GM21447 (cell line): ENCODE data around the gene PNRC2.
"Not testable (repeated sequence)": the region's sequence is repeated elsewhere in the genome, so short reads cannot be mapped to it uniquely, and the experiment has no call there.

ENCODE experiments used
- ATAC-seq: cut with Tn5 transposase; IDR thresholded peaks from one replicate; pipeline ENCODE4 v1.9.1; 2021; ENCODE audit not compliant: unreplicated experiment

PNRC2 gene

DNA sequence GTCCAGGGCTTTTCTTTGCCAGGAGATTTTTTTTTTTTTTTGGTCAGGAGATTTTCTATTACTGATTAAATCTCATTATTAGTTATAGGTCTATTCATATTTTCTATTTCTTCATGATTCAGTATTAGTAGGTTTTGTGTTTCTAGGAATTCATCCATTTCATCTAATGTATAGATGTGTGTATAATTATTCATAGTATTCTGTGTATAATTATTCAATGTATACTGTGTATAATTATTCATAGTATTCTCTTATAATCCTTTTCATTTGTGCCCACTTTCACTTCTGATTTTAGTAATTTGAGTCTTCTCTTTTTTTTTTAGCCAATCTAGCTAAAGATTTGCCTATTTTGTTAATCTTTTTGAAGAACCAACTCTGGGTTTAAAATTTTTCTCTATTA lies 12.3 kb upstream of the PNRC2 start:
- ATAC-seq: no peak

DNA sequence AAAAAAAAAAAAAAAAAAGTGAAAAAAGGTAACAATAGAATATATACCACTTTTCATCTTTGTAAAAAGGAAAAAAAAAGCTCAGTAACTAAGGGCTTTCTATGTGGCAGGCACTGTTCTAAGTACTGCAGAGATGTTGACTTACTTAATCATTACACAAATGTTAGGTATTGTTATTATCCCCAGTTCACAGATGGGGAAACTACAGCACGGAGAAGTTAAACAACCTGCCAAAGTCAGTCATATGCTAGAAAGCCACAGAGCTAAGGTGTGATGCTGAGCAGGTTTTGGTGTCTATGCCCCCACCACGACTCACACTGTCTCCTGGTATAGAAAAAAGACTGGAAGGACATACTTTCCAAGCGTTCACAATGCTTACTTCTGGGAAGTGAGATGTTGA lies 6.6 kb upstream of the PNRC2 start:
- no peak for ATAC-seq

DNA sequence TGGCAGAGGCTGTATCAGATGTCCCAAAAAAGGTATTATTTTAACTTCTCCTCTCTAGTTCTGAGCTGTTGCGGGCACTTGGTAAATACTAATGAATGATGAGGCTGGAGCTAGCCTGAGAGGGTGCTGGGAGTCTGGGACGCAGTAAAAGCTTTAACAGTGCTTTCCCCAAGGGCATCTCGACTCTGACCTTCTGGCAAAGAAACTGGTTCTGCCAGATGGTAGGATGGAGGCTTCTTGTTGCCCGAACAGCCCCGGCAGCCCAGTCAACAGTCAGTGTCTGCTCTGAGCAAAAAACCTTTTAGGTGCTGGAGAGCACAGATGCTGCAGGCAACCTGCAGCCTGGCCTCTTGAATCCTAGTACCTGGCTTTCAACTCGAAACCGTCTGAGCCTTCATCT lies 2.5 kb upstream of the PNRC2 start:
- ATAC-seq: no peak

DNA sequence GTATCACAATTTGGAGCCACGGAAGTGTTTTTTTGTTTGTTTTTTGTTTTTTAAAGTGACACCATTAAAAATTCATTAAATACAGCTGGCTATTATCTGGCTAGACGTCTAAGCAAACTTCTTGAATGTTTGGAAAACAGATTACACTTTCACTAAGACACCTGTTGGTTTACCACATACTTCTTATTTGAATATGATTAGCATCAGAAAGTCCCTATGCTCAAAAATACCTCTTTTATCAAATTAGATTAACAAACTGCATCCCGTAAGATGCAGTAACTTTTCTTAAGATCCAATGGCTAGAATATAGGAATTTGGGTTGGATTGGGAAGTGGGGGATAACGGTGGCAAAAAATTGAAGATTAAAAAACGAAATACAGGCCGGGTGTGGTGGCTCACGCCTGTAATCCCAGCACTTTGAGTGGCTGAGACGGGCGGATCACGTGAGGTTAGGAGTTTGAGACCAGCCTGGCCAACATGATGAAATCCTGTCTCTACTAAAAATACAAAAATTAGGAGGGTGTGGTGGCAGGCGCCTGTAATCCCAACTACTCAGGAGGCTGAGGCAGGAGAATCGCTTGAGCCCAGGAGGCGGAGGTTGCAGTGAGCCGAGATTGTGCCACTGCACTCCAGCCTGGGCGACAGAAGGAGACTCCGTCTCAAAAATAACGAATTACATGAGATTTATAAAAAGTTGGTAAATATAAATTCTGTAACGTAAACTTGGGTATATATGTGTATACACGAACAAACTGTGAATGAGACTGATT lies 1.4 kb upstream of the PNRC2 start:
- not testable (repeated sequence) for ATAC-seq

DNA sequence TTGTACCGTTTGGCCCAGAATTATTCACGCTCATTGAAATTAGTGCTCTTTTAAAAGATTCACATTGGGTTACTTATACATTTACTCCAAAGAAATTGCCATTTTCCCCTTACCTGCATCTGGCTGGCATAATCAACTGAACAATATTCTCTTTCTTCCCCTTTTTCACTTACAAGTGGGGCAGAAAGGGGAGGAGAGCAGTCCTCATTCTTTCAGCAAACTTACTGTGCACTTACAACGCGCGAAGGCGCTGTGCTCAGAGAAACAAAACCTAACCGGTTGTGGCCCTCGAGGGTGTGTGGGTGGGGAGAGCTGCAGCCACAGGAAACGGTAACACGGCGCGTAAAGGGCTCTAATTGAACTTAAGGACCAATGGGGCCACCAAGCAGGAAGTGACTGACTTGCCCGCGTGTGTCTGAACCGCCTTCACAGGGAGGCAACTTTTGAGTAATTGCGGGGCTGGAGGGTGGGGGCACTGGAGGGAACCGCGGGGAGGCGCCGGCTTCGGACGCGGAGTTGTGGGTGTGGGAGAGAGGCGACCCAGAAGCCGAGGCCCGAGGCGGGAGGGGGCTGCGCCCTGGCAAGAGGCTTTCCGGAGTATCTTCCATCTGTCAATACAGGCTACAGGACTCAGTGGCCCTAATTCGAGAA lies 693 bp upstream of the PNRC2 start:
- ATAC-seq: peak; percentile 61

DNA sequence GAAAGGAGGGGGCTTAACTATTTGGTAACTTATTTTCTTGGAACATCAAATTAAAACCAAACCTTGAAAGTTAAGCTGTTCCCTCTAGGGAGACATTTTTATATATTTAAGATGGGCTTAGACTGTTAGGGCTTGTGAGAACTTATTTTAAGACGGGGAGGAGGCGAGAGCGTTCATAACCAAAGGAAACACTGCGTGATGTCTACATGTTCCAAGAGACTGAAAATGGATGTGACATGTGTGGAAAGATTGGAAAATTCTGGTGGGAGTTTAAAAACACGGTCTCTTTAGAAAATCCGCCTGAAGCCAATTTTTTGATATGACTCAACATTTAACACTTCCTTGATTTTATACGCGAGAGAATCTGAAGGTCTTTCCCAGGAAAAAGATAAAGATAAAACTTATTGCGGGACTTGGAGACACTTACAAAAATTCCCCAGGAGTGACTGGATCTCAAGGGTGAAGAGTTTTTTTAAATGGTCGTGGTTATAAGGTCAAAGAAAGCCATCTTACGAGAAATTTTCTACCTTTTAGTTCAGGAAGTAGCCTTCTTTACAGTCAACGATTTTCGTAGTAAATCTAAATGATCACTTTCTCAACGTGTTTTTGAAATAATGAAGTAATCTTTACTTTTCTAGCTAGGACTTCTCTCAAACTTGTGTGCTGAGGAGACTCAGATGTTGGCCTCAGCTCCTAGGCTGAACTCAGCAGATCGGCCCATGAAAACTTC lies 828 bp downstream of the PNRC2 start:
- ATAC-seq: no peak

DNA sequence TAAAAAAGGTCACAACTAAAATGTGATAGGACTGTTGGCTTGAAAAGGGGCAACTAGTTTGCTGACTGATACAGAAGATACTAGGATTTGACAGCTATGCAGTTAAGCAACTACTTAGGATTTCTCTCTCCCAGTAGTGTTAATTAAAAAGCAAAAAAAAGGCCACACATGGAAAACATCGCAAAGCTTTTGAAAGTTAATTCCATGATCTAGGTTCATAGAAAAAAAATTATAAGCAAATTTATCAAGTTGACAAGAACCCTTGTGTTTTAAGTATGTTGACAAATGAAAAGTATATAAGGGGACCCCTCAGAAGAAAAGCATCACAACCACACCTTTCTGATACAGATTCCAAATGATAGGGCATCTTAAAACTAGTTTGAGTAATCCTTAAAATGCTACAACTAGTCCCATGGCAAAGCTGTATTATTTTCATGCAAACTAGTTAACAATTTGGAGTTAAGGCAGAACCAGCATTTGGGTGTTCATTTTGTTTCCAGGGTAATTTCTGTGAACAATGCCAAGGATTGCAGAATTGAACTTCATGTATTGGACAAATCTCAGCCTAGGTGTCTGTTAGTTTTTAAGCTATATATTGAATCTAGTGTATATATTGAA lies 4.1 kb downstream of the PNRC2 start:
- no peak for ATAC-seq

DNA sequence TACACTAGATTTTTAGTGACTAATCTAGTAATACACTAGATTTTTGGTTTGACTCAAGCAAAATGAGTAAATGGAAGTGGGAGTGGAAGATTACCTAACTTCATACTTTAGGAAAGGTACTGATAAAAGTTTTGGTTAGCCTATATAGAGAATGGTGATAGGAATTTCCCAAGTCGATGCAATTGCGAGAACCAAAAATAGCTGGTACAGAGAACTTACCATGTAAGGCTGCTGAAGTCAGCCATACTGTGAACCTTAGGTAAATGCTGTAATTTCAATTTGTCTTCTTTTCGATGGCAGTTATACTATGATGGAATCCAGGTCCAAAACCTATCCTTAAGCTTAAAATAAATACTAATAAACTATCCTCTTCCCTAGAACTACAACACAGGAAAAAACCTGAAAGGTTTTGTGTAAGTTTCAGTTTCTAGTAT lies 4.6 kb downstream of the PNRC2 start:
- no peak for ATAC-seq

DNA sequence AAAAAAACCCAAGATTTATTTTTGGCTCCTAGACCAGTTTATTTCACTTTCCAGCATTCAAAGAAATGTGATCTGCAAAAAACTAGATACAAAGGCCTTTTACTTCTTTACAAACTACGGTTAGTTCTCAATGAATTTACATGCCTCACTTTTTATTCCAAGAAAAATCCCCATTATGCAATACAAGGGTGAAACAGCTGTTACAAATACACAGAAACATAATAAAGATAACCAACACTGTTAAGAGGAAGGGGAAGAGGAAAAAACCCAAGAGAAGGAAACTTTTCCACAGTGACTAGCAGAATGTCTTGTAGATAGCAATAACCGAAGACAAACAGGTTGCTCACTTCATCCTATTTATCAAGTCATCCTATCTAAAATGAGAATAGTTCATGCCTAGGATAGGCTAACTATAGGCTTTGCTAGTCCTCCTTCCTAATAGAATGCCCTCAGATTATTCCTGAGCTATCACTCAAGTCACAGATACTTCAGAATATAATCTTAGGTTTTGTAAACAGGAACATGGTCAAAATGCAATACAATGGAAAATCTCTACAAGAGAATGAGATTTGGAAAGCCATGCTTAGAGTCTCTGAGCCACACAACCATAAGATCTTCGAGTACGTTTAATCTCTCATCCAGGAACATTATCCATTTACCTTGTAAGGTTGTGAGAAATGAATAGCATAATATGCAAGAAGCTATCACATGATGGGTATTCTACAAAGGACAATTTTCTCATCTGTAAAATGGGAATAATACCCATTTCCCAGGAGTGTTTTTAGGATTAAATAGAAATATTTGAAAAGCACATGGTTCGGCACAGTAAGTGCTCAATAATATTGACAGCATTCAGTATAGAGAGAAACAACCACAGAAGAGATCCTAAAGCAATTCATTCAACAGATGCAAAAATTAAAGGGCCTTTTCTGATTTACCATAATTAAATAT lies 5.4 kb downstream of the PNRC2 start:
- ATAC-seq: no peak

DNA sequence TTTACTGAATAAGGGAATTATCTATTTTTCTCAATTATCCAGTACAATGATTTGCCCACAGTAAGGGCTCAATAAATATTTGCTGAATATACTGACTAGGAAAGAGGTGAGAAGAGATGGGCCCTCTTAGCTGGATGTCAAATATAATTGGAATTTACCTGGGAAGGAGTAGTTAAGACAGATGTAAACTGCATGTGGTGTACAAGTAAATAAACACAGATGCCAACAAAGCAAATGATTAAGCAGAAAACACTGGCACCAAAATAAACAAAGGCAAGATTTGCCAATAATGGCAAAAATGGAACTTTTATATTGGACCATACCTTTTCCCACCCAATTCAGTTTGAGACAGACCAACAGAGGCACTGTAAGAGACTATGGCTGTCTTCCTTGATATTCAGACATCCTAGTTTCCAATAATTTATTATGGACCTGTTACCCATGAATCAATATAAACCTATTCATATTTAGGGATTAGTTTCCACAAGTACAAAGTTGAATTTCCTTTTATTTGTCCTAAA lies 7.4 kb downstream of the PNRC2 start:
- ATAC-seq: no peak

DNA sequence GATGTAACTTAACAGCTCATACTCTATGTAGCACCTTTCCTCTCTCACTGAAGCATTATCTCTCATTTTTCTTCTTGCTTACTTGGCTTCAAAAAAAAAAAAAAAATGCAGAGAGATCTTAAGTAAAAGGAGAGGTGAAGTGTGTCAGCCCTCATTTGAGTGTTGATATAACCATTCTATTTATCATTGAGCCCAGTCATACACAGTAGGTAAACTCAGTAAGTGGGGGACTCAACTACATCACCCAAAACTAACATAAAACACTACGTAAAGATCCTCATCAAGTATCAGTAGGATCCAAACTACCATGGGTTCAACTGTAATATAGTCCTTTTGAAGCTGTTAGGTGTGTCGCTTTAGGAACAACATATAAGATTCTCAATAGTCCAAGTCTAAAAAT lies 8.2 kb downstream of the PNRC2 start:
- ATAC-seq: no peak

DNA sequence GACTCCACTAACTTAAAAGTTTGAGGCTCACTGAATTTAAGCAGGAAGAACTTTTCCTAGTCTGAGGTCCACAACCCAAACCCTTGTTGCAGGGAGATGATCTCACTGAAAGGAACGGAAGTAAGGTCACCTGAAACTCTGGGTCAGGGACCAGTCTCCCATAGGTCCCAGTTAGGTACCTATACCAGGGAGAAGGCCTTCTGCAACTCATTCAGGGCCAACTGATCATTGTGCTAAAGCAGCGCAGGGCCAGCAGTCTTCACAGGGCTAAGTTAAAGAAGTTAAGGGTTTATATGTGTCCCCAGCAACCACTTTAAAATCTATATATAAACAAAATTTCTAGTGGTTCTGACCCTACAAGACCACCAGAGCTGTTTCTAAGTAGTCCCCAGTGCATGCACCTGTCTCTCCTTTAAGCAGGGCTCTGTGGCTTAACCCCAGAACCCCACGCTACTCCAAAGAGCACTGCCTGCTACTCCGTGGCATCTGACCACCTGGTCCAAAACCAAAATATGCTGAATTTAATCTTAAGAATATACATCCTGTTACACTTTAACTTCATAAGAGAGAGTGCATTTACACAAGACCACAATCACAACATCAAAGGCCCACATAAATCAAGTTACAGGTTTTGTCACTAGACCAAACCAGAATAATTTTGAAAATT lies 17.7 kb downstream of the PNRC2 start:
- no peak for ATAC-seq

DNA sequence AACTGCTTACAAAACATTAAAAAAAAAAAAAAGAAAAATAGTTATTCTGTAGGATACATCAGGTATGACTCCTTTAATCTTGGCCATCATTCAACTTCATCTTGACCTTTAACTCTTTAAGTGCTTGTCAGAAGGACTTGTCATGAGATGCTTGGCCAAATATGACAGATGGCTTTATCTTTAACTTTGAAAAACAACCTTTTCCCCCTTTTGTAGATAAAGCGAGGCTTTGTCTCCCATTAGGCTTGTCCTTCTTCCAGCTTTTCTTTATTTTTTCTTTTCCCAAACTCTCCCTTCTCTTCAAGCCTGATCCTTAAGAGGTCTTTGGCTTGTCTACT lies 18.2 kb downstream of the PNRC2 start:
- ATAC-seq: no peak

DNA sequence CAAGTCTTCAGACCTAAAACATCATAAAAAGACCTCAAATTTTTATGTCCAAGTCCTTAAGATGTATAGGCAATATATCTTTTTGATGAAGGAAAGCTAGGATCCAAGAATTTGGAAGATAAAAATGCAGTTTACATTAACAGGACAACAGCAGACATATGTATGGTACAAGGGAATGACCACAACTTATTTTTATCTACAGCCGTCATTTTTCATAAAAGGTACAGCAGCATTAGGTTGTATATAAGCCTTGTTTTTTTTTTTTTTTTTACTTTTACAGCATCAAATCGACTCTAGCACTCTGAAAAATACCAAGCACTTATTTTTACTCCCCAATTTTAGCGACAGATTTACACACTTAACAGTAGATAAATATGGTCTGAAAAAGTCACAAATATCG lies 19.2 kb downstream of the PNRC2 start:
- no peak for ATAC-seq

DNA sequence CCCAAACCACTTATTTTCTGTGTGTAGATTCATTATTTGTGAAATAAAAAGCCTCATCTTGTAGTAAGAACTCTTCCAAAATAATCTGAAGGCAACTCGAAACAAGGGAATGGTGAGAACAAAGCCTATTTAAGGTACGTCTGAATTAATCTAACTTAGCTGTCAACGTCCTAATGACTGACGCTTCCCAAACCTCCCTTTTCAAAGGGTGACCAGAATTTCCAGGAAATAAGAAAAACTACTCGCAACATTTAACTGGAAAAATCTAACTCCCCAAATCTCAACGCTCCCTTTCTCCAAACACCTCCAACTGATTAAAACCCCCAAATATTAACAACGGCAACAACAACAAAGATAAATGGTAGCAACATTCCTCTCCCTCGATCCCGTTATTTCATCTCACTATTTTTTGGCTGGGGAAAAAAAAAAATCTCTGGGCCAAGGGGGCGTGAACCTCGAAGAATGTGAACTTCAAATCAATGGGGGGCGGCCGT lies 19.8 kb downstream of the PNRC2 start:
- no peak for ATAC-seq

DNA sequence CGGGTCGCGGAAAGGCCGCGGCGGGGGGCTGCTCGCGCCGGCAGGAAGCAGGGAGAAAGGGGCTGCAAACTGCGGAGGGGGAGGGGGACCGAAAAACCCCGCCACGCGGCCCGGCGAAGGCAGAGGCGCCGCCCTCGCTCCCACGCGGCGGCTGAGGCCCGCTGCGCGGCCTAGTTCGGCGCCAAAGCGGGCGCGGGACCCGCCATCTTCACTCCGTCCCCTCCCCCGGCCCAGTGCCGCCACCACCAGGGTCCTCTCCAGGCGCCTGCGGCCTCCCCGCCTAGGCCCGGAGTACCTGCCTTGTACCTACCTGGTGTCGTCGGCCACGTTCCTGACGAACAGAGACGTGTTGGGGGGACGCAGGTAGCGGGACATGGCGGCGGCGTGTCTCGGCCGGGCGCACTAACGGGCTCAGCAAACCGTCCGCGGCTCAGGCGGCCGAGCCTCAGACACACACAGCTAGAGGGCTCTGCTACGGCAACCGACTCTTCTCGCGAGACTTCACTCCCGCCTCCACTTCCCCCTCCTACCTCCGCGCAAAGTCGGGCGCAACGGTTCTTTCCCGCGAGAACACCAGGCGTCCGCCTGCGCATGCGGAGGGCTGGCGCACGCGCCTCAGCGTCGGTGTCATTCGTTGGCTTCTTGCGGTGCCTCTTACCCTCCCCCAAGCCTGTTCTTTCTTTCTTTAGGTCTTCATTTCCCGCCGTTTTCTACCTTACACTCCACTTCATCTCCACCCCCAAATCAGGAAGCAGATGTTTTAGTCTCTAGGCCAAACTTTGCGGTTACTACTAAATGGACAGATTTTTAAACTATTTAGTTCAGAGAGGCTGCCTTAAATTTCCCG lies 20.5 kb downstream of the PNRC2 start, which contains the start of gene SRSF10:
SRSF10 (minus strand) TSS at position 447 of the 847 bp plus-strand sequence; CDS start at position 375, 72 bp downstream.
- ATAC-seq: peak; percentile 81

DNA sequence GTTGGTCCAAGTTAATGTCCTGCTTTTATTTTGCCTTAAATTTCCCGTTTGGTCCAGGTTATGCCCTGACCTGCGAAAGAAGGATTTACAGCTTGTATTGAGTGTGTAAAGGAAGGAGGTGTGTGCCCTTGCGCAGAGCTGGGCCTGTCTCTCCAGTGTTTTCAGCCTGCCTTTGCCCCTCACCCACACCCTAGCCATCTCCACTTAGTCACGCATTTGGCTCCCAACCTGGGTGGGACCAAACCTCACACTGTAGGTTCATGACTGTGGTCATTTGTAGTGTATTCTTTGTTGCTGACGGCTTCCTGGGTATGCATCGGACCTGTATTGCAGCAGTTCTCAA lies 21.1 kb downstream of the PNRC2 start:
- ATAC-seq: peak; percentile 35

DNA sequence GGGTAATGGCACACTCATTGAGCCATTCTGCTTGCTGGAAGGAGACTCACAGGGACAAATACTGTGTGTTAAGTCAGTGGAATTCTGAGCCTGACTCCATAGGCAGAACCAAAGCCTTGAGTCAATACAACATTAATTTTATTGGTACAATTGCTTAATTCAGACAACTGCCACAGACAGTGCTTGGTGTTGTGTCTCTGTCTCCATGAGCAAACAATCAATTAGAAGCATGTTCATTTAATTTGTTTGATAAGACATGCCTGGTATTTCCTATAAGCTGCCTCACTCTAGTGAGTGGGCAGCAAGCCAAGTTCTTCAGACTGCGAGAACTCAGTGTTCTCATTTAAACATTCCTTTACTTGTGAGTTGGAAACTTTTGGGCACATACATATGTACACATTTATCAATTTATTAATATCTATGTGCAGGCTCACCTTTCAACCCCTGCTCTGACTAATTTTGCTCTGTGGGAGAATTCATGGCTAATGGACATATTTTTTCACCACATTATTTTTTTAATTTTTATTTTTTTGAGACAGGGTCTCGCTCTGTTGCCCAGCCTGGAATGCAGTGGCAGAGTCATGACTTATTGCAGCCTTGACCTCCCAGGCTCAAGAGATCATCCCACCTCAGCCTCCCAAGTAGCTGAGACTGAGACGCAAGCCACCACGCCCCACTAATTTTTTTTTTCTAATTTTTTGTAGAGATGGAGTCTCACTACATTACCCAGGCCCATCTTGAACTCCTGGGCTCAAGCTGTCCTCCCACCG lies 25.0 kb downstream of the PNRC2 start:
- no peak for ATAC-seq
